Loucy (cell line): ENCODE results near the gene MCC.

Source experiments
- H2AFZ ChIP-seq: fragments of 200-600 bp; sonication (generic); 2 replicates; pipeline ENCODE4 v1.6.0; 2016; ENCODE audit warnings: antibody characterized with exemption, mild to moderate bottlenecking, low read length, moderate library complexity
- H3F3A ChIP-seq: fragments of 200-600 bp; 2 replicates; pipeline ENCODE4 v1.6.0; 2016; ENCODE audit warnings: antibody characterized with exemption, low read depth, mild to moderate bottlenecking
- H3K27me3 ChIP-seq: fragments of 200-600 bp; sonication (generic); 2 replicates; pipeline ENCODE4 v1.6.1; 2014; ENCODE audit warnings: low read length, mild to moderate bottlenecking; ENCODE audit not compliant: insufficient read depth, poor library complexity, severe bottlenecking
- H3K36me3 ChIP-seq: fragments of 200-600 bp; sonication (generic); 2 replicates; pipeline ENCODE4 v1.6.1; 2016; ENCODE audit warnings: low read length; ENCODE audit not compliant: insufficient read depth
- H3K4me1 ChIP-seq: fragments of 200-600 bp; sonication (generic); 2 replicates; pipeline ENCODE4 v1.5.1; 2014; ENCODE audit warnings: low read length, mild to moderate bottlenecking; ENCODE audit not compliant: insufficient read depth, poor library complexity, severe bottlenecking
- H3K4me2 ChIP-seq: fragments of 200-600 bp; sonication (generic); 2 replicates; pipeline ENCODE4 v1.6.0; 2014; ENCODE audit warnings: antibody characterized with exemption, low read length, low read depth, mild to moderate bottlenecking; ENCODE audit not compliant: poor library complexity, severe bottlenecking
- H3K4me3 ChIP-seq: fragments of 200-600 bp; sonication (generic); 2 replicates; pipeline ENCODE4 v1.5.1; 2014; ENCODE audit warnings: low read length, mild to moderate bottlenecking, mixed read lengths; ENCODE audit not compliant: poor library complexity, severe bottlenecking
- H3K79me2 ChIP-seq: fragments of 200-600 bp; sonication (generic); 2 replicates; pipeline ENCODE4 v1.6.1; 2014; ENCODE audit warnings: low read length; ENCODE audit not compliant: insufficient read depth
- H3K9ac ChIP-seq: fragments of 200-600 bp; sonication (generic); 2 replicates; pipeline ENCODE4 v1.6.0; 2014; ENCODE audit warnings: mild to moderate bottlenecking, low read depth, low read length, moderate library complexity; ENCODE audit not compliant: poor library complexity, severe bottlenecking
- H3K9me2 ChIP-seq: fragments of 200-600 bp; sonication (generic); replicated peaks from 2 replicates; pipeline ENCODE4 v1.6.1; 2016; ENCODE audit warnings: low read depth, low read length, mixed read lengths
- H3K9me3 ChIP-seq: fragments of 200-600 bp; sonication (generic); 2 replicates; pipeline ENCODE4 v1.6.1; 2014; ENCODE audit warnings: mild to moderate bottlenecking, antibody characterized with exemption, low read length, low read depth; ENCODE audit not compliant: insufficient read depth
- H4K20me1 ChIP-seq: fragments of 200-600 bp; sonication (generic); 2 replicates; pipeline ENCODE4 v1.6.0; 2014; ENCODE audit warnings: antibody characterized with exemption, low read length, mild to moderate bottlenecking; ENCODE audit not compliant: insufficient read depth, poor library complexity, severe bottlenecking
- EZH2phosphoT487 ChIP-seq: fragments of 200-600 bp; IDR thresholded peaks from 2 replicates; pipeline ENCODE4 v1.6.1; 2018; ENCODE audit warnings: antibody characterized with exemption, mild to moderate bottlenecking, moderate library complexity, borderline replicate concordance
- TF ChIP-seq, protein P1 (sequence below): fragments of 200-600 bp; sonication (generic); conservative IDR thresholded peaks from 2 replicates; pipeline ENCODE4 v1.5.1; 2014; ENCODE audit warnings: mild to moderate bottlenecking, antibody characterized with exemption, low read length

The MCC gene

GRCh38 chr5:113427871-113428574 is 60.2 kb downstream of the MCC start:
- no peaks in the 10 kb centered on the region for H3K9me3 ChIP-seq
- no peak overlapping the region for H2AFZ ChIP-seq
- no peaks in the 10 kb centered on the region for H4K20me1 ChIP-seq
- no peaks in the 10 kb centered on the region for H3K79me2 ChIP-seq
- H3F3A ChIP-seq: no peaks in the 10 kb centered on the region
- no peaks in the 10 kb centered on the region for H3K9me2 ChIP-seq
- no peak overlapping the region for H3K4me3 ChIP-seq
- no peak overlapping the region for H3K9ac ChIP-seq
- H3K4me1 ChIP-seq: no peaks in the 10 kb centered on the region
- no peak for TF ChIP-seq EZH2phosphoT487
- TF ChIP-seq, protein P1, sequence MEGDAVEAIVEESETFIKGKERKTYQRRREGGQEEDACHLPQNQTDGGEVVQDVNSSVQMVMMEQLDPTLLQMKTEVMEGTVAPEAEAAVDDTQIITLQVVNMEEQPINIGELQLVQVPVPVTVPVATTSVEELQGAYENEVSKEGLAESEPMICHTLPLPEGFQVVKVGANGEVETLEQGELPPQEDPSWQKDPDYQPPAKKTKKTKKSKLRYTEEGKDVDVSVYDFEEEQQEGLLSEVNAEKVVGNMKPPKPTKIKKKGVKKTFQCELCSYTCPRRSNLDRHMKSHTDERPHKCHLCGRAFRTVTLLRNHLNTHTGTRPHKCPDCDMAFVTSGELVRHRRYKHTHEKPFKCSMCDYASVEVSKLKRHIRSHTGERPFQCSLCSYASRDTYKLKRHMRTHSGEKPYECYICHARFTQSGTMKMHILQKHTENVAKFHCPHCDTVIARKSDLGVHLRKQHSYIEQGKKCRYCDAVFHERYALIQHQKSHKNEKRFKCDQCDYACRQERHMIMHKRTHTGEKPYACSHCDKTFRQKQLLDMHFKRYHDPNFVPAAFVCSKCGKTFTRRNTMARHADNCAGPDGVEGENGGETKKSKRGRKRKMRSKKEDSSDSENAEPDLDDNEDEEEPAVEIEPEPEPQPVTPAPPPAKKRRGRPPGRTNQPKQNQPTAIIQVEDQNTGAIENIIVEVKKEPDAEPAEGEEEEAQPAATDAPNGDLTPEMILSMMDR: no peak
- H3K4me2 ChIP-seq: no peak overlapping the region
- H3K27me3 ChIP-seq: no peaks in the 10 kb centered on the region
- no peaks in the 10 kb centered on the region for H3K36me3 ChIP-seq

DNA sequence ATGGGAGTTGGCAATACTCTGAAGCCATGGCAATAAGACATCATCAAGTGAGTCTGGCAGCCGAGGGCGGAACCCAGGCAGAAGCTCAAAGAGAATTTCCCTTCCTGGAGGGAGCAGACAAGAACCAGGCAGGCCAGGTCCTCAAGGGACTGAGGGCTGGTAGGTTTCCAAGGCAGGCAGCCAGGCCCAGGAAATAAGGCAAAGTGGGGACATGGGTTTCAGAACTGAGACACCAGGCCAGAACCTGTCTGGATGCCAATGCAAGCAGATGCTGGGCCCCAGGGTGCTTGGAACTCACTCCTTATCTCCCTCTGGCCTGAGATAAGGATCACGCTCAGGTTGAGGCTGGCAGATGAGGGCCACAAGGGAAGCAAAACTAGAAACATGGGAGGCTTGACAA is 62.3 kb downstream of the MCC start:
- Histone ChIP-seq H3K79me2 (no peaks in the 10 kb centered on the region), H3K9ac (no peak overlapping the region), H4K20me1 (no peaks in the 10 kb centered on the region), H3K4me3 (no peak overlapping the region), H3K9me3 (no peaks in the 10 kb centered on the region), H3F3A (no peaks in the 10 kb centered on the region), H3K4me2 (no peak overlapping the region), H3K4me1 (no peaks in the 10 kb centered on the region), H3K27me3 (no peaks in the 10 kb centered on the region), H3K36me3 (no peaks in the 10 kb centered on the region), H3K9me2 (no peaks in the 10 kb centered on the region), H2AFZ (no peak overlapping the region)
- TF ChIP-seq, protein P1: no peak
- TF ChIP-seq EZH2phosphoT487: no peak

- H2AFZ ChIP-seq: no peak overlapping the region
- no peak overlapping the region for H3K4me3 ChIP-seq
- H3K4me1 ChIP-seq: no peaks in the 10 kb centered on the region
- no peaks in the 10 kb centered on the region for H3K36me3 ChIP-seq
- no peaks in the 10 kb centered on the region for H3K9me3 ChIP-seq
- H4K20me1 ChIP-seq: no peaks in the 10 kb centered on the region
- H3K4me2 ChIP-seq: no peak overlapping the region
- TF ChIP-seq, protein P1: no peak
- TF ChIP-seq EZH2phosphoT487: no peak
- no peaks in the 10 kb centered on the region for H3K9me2 ChIP-seq
- H3K27me3 ChIP-seq: no peaks in the 10 kb centered on the region
- H3F3A ChIP-seq: no peaks in the 10 kb centered on the region
- H3K79me2 ChIP-seq: no peaks in the 10 kb centered on the region
- H3K9ac ChIP-seq: no peak overlapping the region
Measured at GRCh38 chr5:113421693-113422092, 66.6 kb downstream of the MCC start.
